Endothelial cell of hepatic sinusoid (primary cell): ENCODE measurements around the gene CNGA4.
"Not testable (repeated sequence)": the region's sequence is repeated elsewhere in the genome, so short reads cannot be mapped to it uniquely, and the experiment has no call there.

Source experiments
- in situ Hi-C: cut with HindIII; loops from 2 replicates; pipeline ENCODE4 v1.10.0; 2017; ENCODE audit warnings: low sequenced_read_pairs

CNGA4 gene

GRCh38 chr11:6258571-6259081 is 19.7 kb downstream of the CNGA4 start:
- in situ Hi-C loops, result no loop called here

DNA sequence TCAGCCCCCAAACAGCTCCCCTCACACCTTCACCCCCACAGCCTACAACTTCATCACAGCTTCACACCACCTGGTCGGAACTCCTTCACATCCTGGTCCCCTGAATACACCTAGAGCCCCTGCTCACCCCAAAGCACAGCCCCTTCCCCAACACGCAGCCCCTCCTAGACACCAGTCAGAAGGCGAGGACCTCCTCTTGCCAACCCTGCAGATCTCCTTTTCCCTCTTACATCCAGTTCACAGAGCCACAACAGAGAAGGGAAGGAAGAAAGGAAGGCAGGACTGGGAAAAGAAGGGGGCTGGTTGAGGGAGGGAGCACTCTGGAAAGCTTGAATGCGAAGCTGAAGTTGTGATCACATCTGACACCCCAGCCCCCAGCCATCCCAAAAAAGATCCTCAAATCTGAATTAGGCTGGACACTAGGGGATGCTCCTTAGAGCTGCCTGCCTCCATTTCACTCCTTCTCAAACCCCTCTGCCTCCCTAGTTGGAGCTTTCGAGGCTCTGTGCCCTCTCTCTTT is 21.4 kb downstream of the CNGA4 start:
- in situ Hi-C loops, result loop anchor here (5.0 kb wide), 1 partner anchor 87 kb away; no protein-coding TSS in a partner anchor

DNA sequence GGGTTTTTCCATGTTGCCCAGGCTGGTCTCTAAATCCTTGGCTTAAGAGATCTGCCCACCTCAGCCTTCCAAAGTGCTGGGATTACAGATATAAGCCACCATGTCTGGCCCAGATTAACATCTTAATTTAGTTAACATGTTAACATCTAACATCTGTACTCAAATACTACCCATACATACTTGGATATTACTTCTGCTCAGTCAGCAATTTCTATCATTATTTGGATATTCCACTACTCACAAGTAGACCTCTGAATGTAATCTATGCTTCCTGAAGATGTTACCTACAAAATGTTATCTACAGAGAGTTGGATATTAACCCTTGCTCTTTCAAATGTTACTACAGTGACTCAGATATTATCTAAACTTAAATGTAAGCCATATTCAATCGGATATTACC is 24.8 kb downstream of the CNGA4 start:
- in situ Hi-C loops, result loop anchor here (5.0 kb wide), 1 partner anchor 84 kb away; no protein-coding TSS in a partner anchor

GRCh38 chr11:6268820-6269219 is 29.9 kb downstream of the CNGA4 start:
- in situ Hi-C loops, result no loop called here

DNA sequence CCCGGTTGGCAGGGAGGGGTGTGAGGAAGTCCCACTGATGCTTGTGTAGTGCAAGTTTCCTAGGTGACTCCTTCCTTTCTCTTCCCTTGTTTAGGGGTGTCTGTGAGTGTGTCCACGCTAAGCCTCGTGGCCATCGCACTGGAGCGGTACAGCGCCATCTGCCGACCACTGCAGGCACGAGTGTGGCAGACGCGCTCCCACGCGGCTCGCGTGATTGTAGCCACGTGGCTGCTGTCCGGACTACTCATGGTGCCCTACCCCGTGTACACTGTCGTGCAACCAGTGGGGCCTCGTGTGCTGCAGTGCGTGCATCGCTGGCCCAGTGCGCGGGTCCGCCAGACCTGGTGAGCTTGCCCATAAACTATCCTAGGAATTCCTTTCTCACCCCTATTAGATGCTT is 31.1 kb downstream of the CNGA4 start:
- in situ Hi-C loops, result no loop called here

- in situ Hi-C loops, result no loop called here
Measured at GRCh38 chr11:6270584-6271246, 31.8 kb downstream of the CNGA4 start.

DNA sequence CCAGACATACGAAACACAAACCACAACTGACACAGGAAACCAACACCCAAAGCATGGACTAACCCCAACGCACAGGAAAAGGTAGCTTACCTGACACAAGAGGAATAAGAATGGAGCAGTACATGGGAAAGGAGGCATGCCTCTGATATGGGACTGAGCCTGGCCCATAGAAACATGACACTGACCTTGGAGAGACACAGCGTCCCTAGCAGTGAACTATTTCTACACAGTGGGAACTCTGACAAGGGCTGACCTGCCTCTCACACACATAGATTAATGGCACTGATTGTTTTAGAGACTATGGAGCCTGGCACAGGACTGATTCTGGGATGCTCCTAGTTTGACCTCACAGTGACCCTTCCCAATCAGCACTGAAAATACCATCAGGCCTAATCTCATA is 32.7 kb downstream of the CNGA4 start:
- in situ Hi-C loops, result no loop called here

DNA sequence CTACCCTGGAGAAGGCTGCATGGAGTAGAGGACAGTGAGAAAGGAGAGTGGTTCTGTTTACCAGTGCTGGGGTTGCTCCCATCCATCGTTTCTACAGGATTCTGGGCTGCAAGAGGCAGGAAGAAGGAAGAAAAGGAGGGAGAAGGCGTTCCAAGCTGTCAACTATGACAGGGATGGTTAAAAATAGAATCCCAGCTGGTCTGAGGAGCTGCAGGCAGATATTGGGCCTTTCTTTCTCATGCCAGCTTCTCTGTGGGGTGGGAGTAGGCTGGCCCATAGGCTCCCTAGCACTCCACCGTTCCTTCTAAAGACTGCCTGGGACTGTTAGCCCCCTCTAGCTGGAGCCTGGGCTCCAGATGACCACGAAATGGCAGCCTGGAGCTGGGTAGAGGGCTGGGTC is 34.3 kb downstream of the CNGA4 start:
- in situ Hi-C loops, result no loop called here

DNA sequence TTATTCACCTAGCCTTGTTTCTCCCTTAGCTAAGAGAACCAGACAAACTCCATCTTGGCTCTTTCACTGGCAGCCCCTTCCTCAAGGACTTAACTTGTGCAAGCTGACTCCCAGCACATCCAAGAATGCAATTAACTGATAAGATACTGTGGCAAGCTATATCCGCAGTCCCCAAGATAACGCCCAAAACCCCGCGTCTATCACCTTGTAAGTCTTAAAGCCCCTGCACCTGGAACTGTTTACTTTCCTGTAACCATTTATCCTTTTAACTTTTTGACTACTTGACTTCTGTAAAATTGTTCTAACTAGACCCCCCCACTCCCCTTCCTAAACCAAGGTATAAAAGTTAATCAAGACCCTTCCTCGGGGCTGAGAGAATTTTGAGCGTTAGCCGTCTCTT is 41.9 kb downstream of the CNGA4 start:
- in situ Hi-C loops, result not testable (repeated sequence)

GRCh38 chr11:6283453-6284023 is 44.6 kb downstream of the CNGA4 start:
- in situ Hi-C loops, result no loop called here

GRCh38 chr11:6284250-6284649 is 45.4 kb downstream of the CNGA4 start:
- in situ Hi-C loops, result no loop called here

DNA sequence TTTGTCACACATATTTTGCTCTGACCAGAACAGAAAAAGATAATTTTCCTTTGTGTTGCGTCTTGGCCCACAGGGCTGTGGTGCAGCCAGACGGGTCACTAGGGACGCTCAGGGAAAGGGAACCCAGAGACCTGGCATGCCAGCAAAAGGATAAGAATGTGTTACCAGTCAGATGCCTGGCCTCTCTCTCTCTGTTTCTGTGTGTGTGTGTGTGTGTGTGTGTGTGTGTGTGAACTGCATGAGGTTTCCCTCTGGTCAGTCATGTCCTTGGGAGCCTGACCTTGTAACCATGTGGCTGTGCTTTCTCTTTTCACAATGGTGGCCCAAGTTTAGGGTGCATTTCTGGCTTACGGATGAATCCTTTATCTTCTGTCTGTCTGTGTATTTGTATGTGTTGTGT is 46.1 kb downstream of the CNGA4 start:
- in situ Hi-C loops, result no loop called here
